Fibroblast of pulmonary artery (primary cell): ENCODE data around the gene MYG1.

ENCODE experiments used
- DNase-seq: peaks from one replicate; pipeline ENCODE4 v3.0.0-alpha.2; 2010; ENCODE audit warnings: low read depth
- H3K4me3 ChIP-seq: replicated peaks from 2 replicates; pipeline ENCODE4 v1.5.1; 2011; ENCODE audit warnings: low read depth, mild to moderate bottlenecking, control low read depth, low read length, moderate library complexity
- TF ChIP-seq, protein P1 (sequence below): IDR thresholded peaks from 2 replicates; pipeline ENCODE4 v1.5.1; 2011; ENCODE audit warnings: mild to moderate bottlenecking, control low read depth, low read length, inconsistent platforms; ENCODE audit errors: missing control alignments

MYG1 gene

DNA sequence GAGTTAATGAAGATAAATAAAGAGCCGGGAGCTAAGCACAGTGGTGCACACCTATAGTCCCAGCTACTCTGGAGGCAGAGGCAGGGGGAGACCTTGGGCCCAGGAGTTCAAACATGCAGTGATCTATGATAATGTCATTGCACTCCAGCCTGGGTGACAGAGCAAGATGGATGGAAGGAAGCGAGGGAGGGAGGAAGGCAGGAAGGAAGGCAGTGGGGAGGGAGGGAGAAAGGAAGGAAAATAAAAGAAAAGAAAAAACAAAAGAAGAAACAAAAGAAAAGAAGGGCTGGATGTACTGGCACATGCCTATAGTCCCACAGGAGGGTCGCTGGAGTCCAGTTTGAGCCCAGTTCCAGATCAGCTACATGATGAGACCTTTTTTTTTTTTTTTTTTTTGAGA is 55.6 kb downstream of the MYG1 start:
- H3K4me3 ChIP-seq: no peak overlapping the region
- TF ChIP-seq, protein P1, sequence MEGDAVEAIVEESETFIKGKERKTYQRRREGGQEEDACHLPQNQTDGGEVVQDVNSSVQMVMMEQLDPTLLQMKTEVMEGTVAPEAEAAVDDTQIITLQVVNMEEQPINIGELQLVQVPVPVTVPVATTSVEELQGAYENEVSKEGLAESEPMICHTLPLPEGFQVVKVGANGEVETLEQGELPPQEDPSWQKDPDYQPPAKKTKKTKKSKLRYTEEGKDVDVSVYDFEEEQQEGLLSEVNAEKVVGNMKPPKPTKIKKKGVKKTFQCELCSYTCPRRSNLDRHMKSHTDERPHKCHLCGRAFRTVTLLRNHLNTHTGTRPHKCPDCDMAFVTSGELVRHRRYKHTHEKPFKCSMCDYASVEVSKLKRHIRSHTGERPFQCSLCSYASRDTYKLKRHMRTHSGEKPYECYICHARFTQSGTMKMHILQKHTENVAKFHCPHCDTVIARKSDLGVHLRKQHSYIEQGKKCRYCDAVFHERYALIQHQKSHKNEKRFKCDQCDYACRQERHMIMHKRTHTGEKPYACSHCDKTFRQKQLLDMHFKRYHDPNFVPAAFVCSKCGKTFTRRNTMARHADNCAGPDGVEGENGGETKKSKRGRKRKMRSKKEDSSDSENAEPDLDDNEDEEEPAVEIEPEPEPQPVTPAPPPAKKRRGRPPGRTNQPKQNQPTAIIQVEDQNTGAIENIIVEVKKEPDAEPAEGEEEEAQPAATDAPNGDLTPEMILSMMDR: no peak
- no peak for DNase-seq
